ENCODE results near the gene ALG8.

GRCh38 chr11:78110351-78110750 is 29.1 kb downstream of the ALG8 start:
- TF ChIP-seq CTCF (IDR thresholded peaks at IDR 0.05): no peak
- TF ChIP-seq POLR2A (IDR thresholded peaks at IDR 0.05): no peak

Data from body of pancreas (tissue), 4 donors.